ENCODE measurements around the gene PEF1. TPM values are rescaled to one million over a fixed set of nuclear protein-coding genes. Genes with fewer than 3 reads are reported as not detected.
"Not testable (repeated sequence)": the region's sequence is repeated elsewhere in the genome, so short reads cannot be mapped to it uniquely, and the experiment has no call there.

The PEF1 gene
- total and polyA plus RNA-seq, 2 donors (not counting 1 experiment from before 2014, with no cell fraction given), result 36.7 to 49.4 TPM

GRCh38 chr1:31587720-31588423, 56.8 kb downstream of the PEF1 start:
- Histone ChIP-seq H3K27me3 (replicated peaks in 1 of 4; ENCODE audit: control extremely low read depth in 1 of 4, control insufficient read depth in 3 of 4, insufficient read depth in 4 of 4, low read length in 3 of 4) (peaks cover 0 to 23% (median 1%) of the 10 kb centered on the region in 4 experiments), H3K4me2 (replicated peaks; ENCODE audit: low read depth, low read length, poor library complexity, severe bottlenecking) (no peak overlapping the region), H2AFZ (ENCODE audit: insufficient read depth, low read depth, low read length, poor library complexity, severe bottlenecking) (no peak overlapping the region), H3K79me2 (ENCODE audit: control insufficient read depth, insufficient read depth, low read length) (no peaks in the 10 kb centered on the region), H3K9me3 (ENCODE audit: control extremely low read depth in 1 of 3, control insufficient read depth in 2 of 3, insufficient read depth in 1 of 3, low read length in 2 of 3) (no peaks in the 10 kb centered on the region), H3K9ac (ENCODE audit: low read length) (no peak overlapping the region), H4K20me1 (ENCODE audit: control insufficient read depth, insufficient read depth, low read length, poor library complexity, severe bottlenecking) (no peaks in the 10 kb centered on the region), H3K4me3 (ENCODE audit: control extremely low read depth in 1 of 5, extremely low read depth in 1 of 5, insufficient read depth in 1 of 5, low read depth in 2 of 5, low read length in 4 of 5) (no peak overlapping the region), H3K4me1 (ENCODE audit: control insufficient read depth in 2 of 2, insufficient read depth in 2 of 2, low read length in 2 of 2) (peaks cover 0 to 4% of the 10 kb centered on the region in 2 donors), H3K36me3 (replicated peaks in 1 of 2; ENCODE audit: control extremely low read depth in 1 of 2, control insufficient read depth in 1 of 2, extremely low read depth in 1 of 2, insufficient read depth in 2 of 2, low read length in 1 of 2) (no peaks in the 10 kb centered on the region), H3K27ac (ENCODE audit: low read length in 2 of 2) (no peak overlapping the region)
- ATAC-seq (ENCODE audit: low read depth) (peak; percentile 72), DNase-seq (peak; percentile 52)
- 66% methylated on average over 14 of the region's 14 CpGs for WGBS (ENCODE audit: insufficient coverage)
- intact Hi-C loops (cut with micrococcal nuclease), result no loop called here
- Mint-ChIP-seq H3K4me3 (peak overlapping the region; percentile 63), H3K9me3 (ENCODE audit: insufficient read depth) (no peaks in the 10 kb centered on the region), H3K4me1 (peaks cover 11% of the 10 kb centered on the region), H3K27me3 (peaks cover 37% of the 10 kb centered on the region), H3K27ac (no peak overlapping the region)
- CTCF ChIA-PET, result interaction anchor here (0.6 to 1.2 kb wide), 7 partner anchors 9 to 377 kb away, joined by 3 to 5 read pairs (median 3); no protein-coding TSS in a partner anchor
- TF ChIP-seq, protein P1, sequence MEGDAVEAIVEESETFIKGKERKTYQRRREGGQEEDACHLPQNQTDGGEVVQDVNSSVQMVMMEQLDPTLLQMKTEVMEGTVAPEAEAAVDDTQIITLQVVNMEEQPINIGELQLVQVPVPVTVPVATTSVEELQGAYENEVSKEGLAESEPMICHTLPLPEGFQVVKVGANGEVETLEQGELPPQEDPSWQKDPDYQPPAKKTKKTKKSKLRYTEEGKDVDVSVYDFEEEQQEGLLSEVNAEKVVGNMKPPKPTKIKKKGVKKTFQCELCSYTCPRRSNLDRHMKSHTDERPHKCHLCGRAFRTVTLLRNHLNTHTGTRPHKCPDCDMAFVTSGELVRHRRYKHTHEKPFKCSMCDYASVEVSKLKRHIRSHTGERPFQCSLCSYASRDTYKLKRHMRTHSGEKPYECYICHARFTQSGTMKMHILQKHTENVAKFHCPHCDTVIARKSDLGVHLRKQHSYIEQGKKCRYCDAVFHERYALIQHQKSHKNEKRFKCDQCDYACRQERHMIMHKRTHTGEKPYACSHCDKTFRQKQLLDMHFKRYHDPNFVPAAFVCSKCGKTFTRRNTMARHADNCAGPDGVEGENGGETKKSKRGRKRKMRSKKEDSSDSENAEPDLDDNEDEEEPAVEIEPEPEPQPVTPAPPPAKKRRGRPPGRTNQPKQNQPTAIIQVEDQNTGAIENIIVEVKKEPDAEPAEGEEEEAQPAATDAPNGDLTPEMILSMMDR (IDR thresholded peaks at IDR 0.05), result peak; percentile 57
- no peak for TF ChIP-seq EZH2 (IDR thresholded peaks at IDR 0.05; ENCODE audit: borderline replicate concordance, insufficient read depth, low read depth, low read length, poor library complexity, severe bottlenecking)
- POLR2A ChIA-PET, result no interaction called here

GRCh38 chr1:31587328-31587699, 57.4 kb downstream of the PEF1 start:
- POLR2A ChIA-PET, result not testable (repeated sequence)

More at GRCh38 chr1:31587328-31587699, 57.4 kb downstream of the PEF1 start:
- H3K27ac Mint-ChIP-seq; ATAC-seq (ENCODE audit: low read depth); DNase-seq; H3K4me1 ChIP-seq (ENCODE audit: control insufficient read depth in 2 of 2, insufficient read depth in 2 of 2, low read length in 2 of 2); H3K27ac ChIP-seq (ENCODE audit: low read length in 2 of 2); H3K79me2 ChIP-seq (ENCODE audit: control insufficient read depth, insufficient read depth, low read length); H2AFZ ChIP-seq (ENCODE audit: insufficient read depth, low read depth, low read length, poor library complexity, severe bottlenecking); H4K20me1 ChIP-seq (ENCODE audit: control insufficient read depth, insufficient read depth, low read length, poor library complexity, severe bottlenecking); H3K9me3 Mint-ChIP-seq (ENCODE audit: insufficient read depth); H3K4me2 ChIP-seq (replicated peaks; ENCODE audit: low read depth, low read length, poor library complexity, severe bottlenecking); intact Hi-C loops (cut with micrococcal nuclease); H3K36me3 ChIP-seq (replicated peaks in 1 of 2; ENCODE audit: control extremely low read depth in 1 of 2, control insufficient read depth in 1 of 2, extremely low read depth in 1 of 2, insufficient read depth in 2 of 2, low read length in 1 of 2); H3K4me3 ChIP-seq (ENCODE audit: control extremely low read depth in 1 of 5, extremely low read depth in 1 of 5, insufficient read depth in 1 of 5, low read depth in 2 of 5, low read length in 4 of 5); H3K9ac ChIP-seq (ENCODE audit: low read length); H3K9me3 ChIP-seq (ENCODE audit: control extremely low read depth in 1 of 3, control insufficient read depth in 2 of 3, insufficient read depth in 1 of 3, low read length in 2 of 3); H3K4me3 Mint-ChIP-seq: not testable (repeated sequence)
- Mint-ChIP-seq H3K27me3 (peaks cover 35% of the 10 kb centered on the region), H3K4me1 (peaks cover 11% of the 10 kb centered on the region)
- CTCF ChIA-PET, result interaction anchor here (0.6 to 1.2 kb wide), 6 partner anchors 10 to 818 kb away, joined by 3 to 5 read pairs (median 3); no protein-coding TSS in a partner anchor
- H3K27me3 ChIP-seq (replicated peaks in 1 of 4; ENCODE audit: control extremely low read depth in 1 of 4, control insufficient read depth in 3 of 4, insufficient read depth in 4 of 4, low read length in 3 of 4), result peaks cover 0 to 23% (median 1%) of the 10 kb centered on the region in 4 experiments
- WGBS (ENCODE audit: insufficient coverage), result no CpG with 5 or more reads among the region's 5 CpGs
